ENCODE measurements around the gene RGMA. TPM values are rescaled to one million over a fixed set of nuclear protein-coding genes. Genes with fewer than 3 reads are reported as not detected.
A peak's percentile ranks its signal among the peaks of the same experiment; 100 is the strongest.

RGMA gene
- total and polyA plus RNA-seq, 2 experiments from 2014 or later, result 34.2 to 36.5 TPM

DNA sequence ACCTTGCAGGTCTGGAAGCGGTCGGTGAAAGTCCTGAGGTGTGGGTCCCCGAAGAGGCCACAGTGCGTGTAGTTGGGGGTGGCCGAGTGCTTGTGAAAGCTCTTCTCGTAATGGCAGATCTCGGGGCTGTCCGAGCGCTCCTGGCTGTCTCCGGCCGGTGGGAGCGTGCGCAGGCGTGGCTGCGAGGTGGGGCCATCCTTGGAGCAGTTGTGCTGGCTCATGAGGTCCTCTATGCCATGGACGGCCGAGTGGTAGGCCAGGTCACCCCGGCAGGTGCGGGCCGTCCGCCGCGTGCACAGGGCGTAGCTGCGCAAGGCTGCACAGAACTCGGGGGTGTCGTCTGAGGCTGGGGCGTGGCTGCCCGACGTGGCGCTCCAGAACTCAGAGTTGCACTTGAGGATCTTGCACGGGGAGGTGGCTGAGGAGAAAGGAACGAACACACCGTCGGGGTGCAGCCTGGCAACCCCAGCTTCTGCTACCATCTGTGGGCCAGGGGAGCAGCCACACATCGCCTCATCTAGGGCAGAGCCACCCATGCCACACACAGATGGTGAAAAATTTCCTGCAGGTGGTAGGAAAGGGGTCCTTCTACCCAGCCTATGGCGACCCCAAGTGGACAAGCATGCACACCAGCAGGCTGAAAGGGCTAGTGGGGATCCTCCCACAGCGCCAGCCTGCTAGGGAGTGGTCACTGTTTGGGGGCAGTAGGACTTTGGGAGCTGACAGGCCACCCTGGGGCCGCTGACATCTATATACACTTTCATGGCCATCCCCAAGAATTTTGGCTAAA, 36.7 kb downstream of the RGMA start:
- Histone ChIP-seq H3K27ac (ENCODE audit: low read depth) (no peak overlapping the region), H3K36me3 (ENCODE audit: insufficient read depth) (peaks cover 17% of the 10 kb centered on the region), H3K4me2 (no peak overlapping the region), H2AFZ (no peak overlapping the region), H3F3A (replicated peaks; ENCODE audit: low read depth) (no peaks in the 10 kb centered on the region), H3K4me3 (no peak overlapping the region), H3K79me2 (replicated peaks; ENCODE audit: insufficient read depth) (peaks cover 30% of the 10 kb centered on the region), H3K9me2 (ENCODE audit: insufficient read depth) (no peaks in the 10 kb centered on the region), H4K20me1 (replicated peaks; ENCODE audit: insufficient read depth) (peaks cover 14% of the 10 kb centered on the region; the same call in 1 of the 2 replicates), H3K27me3 (ENCODE audit: insufficient read depth) (no peaks in the 10 kb centered on the region), H3K4me1 (ENCODE audit: insufficient read depth) (no peaks in the 10 kb centered on the region)
- H3K9me3 Mint-ChIP-seq, result peaks cover 2% of the 10 kb centered on the region; the same call in 1 of the 3 replicates
- H3K4me3 Mint-ChIP-seq, result no peak overlapping the region
- TF ChIP-seq, protein P1, sequence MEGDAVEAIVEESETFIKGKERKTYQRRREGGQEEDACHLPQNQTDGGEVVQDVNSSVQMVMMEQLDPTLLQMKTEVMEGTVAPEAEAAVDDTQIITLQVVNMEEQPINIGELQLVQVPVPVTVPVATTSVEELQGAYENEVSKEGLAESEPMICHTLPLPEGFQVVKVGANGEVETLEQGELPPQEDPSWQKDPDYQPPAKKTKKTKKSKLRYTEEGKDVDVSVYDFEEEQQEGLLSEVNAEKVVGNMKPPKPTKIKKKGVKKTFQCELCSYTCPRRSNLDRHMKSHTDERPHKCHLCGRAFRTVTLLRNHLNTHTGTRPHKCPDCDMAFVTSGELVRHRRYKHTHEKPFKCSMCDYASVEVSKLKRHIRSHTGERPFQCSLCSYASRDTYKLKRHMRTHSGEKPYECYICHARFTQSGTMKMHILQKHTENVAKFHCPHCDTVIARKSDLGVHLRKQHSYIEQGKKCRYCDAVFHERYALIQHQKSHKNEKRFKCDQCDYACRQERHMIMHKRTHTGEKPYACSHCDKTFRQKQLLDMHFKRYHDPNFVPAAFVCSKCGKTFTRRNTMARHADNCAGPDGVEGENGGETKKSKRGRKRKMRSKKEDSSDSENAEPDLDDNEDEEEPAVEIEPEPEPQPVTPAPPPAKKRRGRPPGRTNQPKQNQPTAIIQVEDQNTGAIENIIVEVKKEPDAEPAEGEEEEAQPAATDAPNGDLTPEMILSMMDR (conservative IDR thresholded peaks at IDR 0.05; ENCODE audit: low read depth in 2 of 2), result peak; percentile 47 to 65
- TF ChIP-seq JUNB (IDR thresholded peaks at IDR 0.05; ENCODE audit: unreplicated experiment), result no peak
- H3K36me3 Mint-ChIP-seq (ENCODE audit: low read depth), result peaks cover 74% of the 10 kb centered on the region
- H3K27me3 Mint-ChIP-seq (ENCODE audit: insufficient read depth, low read depth, poor library complexity), result peaks cover 13% of the 10 kb centered on the region
- DNase-seq (ENCODE audit: low spot score) (no peak), ATAC-seq (peak; percentile 49)
- peaks cover 12% of the 10 kb centered on the region for H3K4me1 Mint-ChIP-seq
- H3K27ac Mint-ChIP-seq, result no peak overlapping the region

GRCh38 chr15:93051236-93052089, 37.5 kb downstream of the RGMA start:
- no peak for ATAC-seq
- H3K27me3 Mint-ChIP-seq (ENCODE audit: insufficient read depth, low read depth, poor library complexity), result peaks cover 13% of the 10 kb centered on the region
- H4K20me1 ChIP-seq (replicated peaks; ENCODE audit: insufficient read depth), result peaks cover 14% of the 10 kb centered on the region; the same call in 1 of the 2 replicates
- no peak overlapping the region for H3K27ac ChIP-seq (ENCODE audit: low read depth)
- H3K36me3 Mint-ChIP-seq (ENCODE audit: low read depth), result peaks cover 79% of the 10 kb centered on the region
- H3K4me3 ChIP-seq, result no peak overlapping the region
- H3K9me3 Mint-ChIP-seq, result peaks cover 8% of the 10 kb centered on the region; the same call in 2 of the 3 replicates
- no peak for DNase-seq (ENCODE audit: low spot score)
- no peak overlapping the region for H3K4me3 Mint-ChIP-seq
- H2AFZ ChIP-seq, result no peak overlapping the region
- H3K27ac Mint-ChIP-seq, result no peak overlapping the region
- H3K4me1 Mint-ChIP-seq, result peaks cover 6% of the 10 kb centered on the region
- no peaks in the 10 kb centered on the region for H3K4me1 ChIP-seq (ENCODE audit: insufficient read depth)
- H3K9me2 ChIP-seq (ENCODE audit: insufficient read depth), result no peaks in the 10 kb centered on the region
- no peaks in the 10 kb centered on the region for H3K27me3 ChIP-seq (ENCODE audit: insufficient read depth)
- TF ChIP-seq JUNB (IDR thresholded peaks at IDR 0.05; ENCODE audit: unreplicated experiment) (no peak), ZNF331 (CRISPR knock-in tag; IDR thresholded peaks at IDR 0.05; ENCODE audit: low read depth) (no peak), EZH2 (IDR thresholded peaks at IDR 0.05; ENCODE audit: low read depth, unreplicated experiment) (no peak), CREB1 (CRISPR knock-in tag; IDR thresholded peaks at IDR 0.05; ENCODE audit: low read depth) (no peak), POLR2AphosphoS5 (IDR thresholded peaks at IDR 0.05; ENCODE audit: low read depth) (no peak)
- TF ChIP-seq, protein P2, sequence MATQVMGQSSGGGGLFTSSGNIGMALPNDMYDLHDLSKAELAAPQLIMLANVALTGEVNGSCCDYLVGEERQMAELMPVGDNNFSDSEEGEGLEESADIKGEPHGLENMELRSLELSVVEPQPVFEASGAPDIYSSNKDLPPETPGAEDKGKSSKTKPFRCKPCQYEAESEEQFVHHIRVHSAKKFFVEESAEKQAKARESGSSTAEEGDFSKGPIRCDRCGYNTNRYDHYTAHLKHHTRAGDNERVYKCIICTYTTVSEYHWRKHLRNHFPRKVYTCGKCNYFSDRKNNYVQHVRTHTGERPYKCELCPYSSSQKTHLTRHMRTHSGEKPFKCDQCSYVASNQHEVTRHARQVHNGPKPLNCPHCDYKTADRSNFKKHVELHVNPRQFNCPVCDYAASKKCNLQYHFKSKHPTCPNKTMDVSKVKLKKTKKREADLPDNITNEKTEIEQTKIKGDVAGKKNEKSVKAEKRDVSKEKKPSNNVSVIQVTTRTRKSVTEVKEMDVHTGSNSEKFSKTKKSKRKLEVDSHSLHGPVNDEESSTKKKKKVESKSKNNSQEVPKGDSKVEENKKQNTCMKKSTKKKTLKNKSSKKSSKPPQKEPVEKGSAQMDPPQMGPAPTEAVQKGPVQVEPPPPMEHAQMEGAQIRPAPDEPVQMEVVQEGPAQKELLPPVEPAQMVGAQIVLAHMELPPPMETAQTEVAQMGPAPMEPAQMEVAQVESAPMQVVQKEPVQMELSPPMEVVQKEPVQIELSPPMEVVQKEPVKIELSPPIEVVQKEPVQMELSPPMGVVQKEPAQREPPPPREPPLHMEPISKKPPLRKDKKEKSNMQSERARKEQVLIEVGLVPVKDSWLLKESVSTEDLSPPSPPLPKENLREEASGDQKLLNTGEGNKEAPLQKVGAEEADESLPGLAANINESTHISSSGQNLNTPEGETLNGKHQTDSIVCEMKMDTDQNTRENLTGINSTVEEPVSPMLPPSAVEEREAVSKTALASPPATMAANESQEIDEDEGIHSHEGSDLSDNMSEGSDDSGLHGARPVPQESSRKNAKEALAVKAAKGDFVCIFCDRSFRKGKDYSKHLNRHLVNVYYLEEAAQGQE (IDR thresholded peaks at IDR 0.05; ENCODE audit: unreplicated experiment), result no peak
- H3K36me3 ChIP-seq (ENCODE audit: insufficient read depth), result peaks cover 17% of the 10 kb centered on the region
- H3F3A ChIP-seq (replicated peaks; ENCODE audit: low read depth), result no peaks in the 10 kb centered on the region
- H3K79me2 ChIP-seq (replicated peaks; ENCODE audit: insufficient read depth), result peaks cover 21% of the 10 kb centered on the region
- H3K4me2 ChIP-seq, result no peak overlapping the region

All from GM23338 (cell line).